Stomach (tissue), 9 donors: ENCODE data around the gene CLASP2. TPM values are rescaled to one million over a fixed set of nuclear protein-coding genes. Genes with fewer than 3 reads are reported as not detected.
A peak's percentile ranks its signal among the peaks of the same experiment; 100 is the strongest.

Experiments
- DNase-seq, 2 donors: peaks; one replicate each; pipeline versions ENCODE4 v3.0.0 to v3.0.0-alpha.2; 2013 to 2019
- H3K27ac ChIP-seq, 5 donors: fragments of 200-600 bp in 4 of 5; sonication (generic) in 4 of 5; one replicate each; pipeline ENCODE4 v1.5.1; 2013 to 2019; ENCODE audit warnings: mild to moderate bottlenecking in 1 of 5, moderate library complexity in 1 of 5
- H3K27me3 ChIP-seq, 3 donors: fragments of 200-600 bp; sonication (generic); one replicate each; pipeline ENCODE4 v1.5.1; 2017 to 2019; ENCODE audit warnings: mixed run types in 1 of 3
- H3K36me3 ChIP-seq, 4 donors: fragments of 200-600 bp; sonication (generic); 1 replicate in 3 of 4; 2 replicates in 1 of 4; pipeline ENCODE4 v1.5.1; 2016 to 2019
- H3K4me1 ChIP-seq, 4 donors: fragments of 200-600 bp; sonication (generic); one replicate each; pipeline ENCODE4 v1.5.1; 2016 to 2019
- H3K4me3 ChIP-seq, 4 donors: fragments of 200-600 bp; sonication (generic) in 3 of 4; one replicate each; pipeline ENCODE4 v1.5.1; 2016 to 2019; ENCODE audit warnings: mild to moderate bottlenecking in 1 of 4
- H3K9me3 ChIP-seq, 4 donors: fragments of 200-600 bp; sonication (generic); one replicate each; pipeline ENCODE4 v1.5.1; 2016 to 2019
- EP300 ChIP-seq: sonication (generic); formaldehyde crosslinking; IDR thresholded peaks from one replicate; pipeline ENCODE4 v1.6.1; 2017; ENCODE audit warnings: antibody characterized with exemption
- POLR2A ChIP-seq, 4 donors: fragments of 450-650 bp; IDR thresholded peaks; one replicate each; pipeline ENCODE4 v1.6.1; 2016; ENCODE audit warnings: antibody characterized with exemption in 4 of 4, control low read depth in 2 of 4, mild to moderate bottlenecking in 1 of 4, moderate library complexity in 1 of 4
- POLR2AphosphoS5 ChIP-seq, 3 donors: sonication (generic); formaldehyde crosslinking; IDR thresholded peaks; one replicate each; pipeline ENCODE4 v1.6.1; 2016; ENCODE audit warnings: antibody characterized with exemption in 3 of 3
- WGBS, 5 donors: extraction: QIAGEN DNeasy Blood & Tissue Kit in 3 of 5; methylation state at CpG; one replicate each; pipeline versions ENCODE4 v1.1.5 to v1.1.7; 2013 to 2018; 5-methylcytosine and 5-hydroxymethylcytosine counted together
- intact Hi-C: fragments of 100-400 bp; cut with DNase I; formaldehyde crosslinking; loops from one replicate; pipeline ENCODE4 v1.15.1; 2023; ENCODE audit warnings: low total_unique reads
- polyA plus RNA-seq, 3 donors: library from polyadenylated mRNA; stranded (reverse); fragments of 200-250 nt; gene quantifications; one replicate each; pipeline ENCODE4 v1.2.3, GENCODE V29; 2013
- total RNA-seq, 5 donors: library from RNA; depleted of rRNA; stranded (reverse); fragments of >200 nt; gene quantifications; one replicate each; pipeline versions ENCODE4 v1.1.0 to v1.2.3, GENCODE V29; 2014 to 2016
- TF ChIP-seq, protein P1 (sequence below), 7 experiments: fragments of 450-650 bp in 4 of 7; fragments of 200-600 bp in 3 of 7; sonication (generic) in 3 of 7; IDR thresholded peaks; one replicate each; pipeline ENCODE4 v1.5.1; 2016 to 2019; ENCODE audit warnings: antibody characterized with exemption in 7 of 7, control low read depth in 2 of 7, mild to moderate bottlenecking in 1 of 7
- donor health status: healthy with polysubstance abuse.
- donor health status: Bipolar disorder and iron deficiency.
- donor health status: healthy.

The CLASP2 gene
- total and polyA plus RNA-seq, 8 donors: 6.3 to 136 (median 44.1) TPM

DNA sequence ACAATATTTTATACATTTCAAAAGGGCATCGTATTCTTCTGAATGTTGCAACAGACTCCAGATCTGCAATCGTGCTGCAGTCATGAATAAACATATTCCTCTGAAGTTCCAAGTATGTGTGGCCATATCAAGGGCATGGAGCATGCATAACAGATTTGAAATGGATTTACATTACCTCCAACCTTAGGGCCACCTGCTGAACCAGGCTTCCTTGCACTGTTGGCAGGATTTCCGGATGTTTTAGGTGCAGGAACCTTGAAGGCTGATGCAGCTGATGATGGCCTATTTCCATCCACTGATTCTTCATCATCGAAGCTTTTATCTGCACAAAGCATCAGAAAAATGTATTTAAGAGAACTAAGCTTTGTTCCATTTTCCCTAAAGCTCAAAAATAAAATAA lies 73.5 kb downstream of the CLASP2 start:
- H3K4me1 ChIP-seq: peaks cover 0 to 20% (median 6%) of the 10 kb centered on the region in 4 donors
- TF ChIP-seq POLR2A (IDR thresholded peaks at IDR 0.05): no peak
- intact Hi-C loops: no loop called here
- peaks cover 0 to 15% (median 8%) of the 10 kb centered on the region in 4 donors for H3K36me3 ChIP-seq
- H3K27me3 ChIP-seq: no peaks in the 10 kb centered on the region
- DNase-seq: peak in 1 of 2 donors; percentile 10
- H3K4me3 ChIP-seq: peak overlapping the region in 1 of 4 donors; percentile 37
- 72 to 83% (median 80%) methylated on average over 4 of the region's 4 CpGs for WGBS, 5 donors
- no peak overlapping the region for H3K27ac ChIP-seq
- H3K9me3 ChIP-seq: no peaks in the 10 kb centered on the region

DNA sequence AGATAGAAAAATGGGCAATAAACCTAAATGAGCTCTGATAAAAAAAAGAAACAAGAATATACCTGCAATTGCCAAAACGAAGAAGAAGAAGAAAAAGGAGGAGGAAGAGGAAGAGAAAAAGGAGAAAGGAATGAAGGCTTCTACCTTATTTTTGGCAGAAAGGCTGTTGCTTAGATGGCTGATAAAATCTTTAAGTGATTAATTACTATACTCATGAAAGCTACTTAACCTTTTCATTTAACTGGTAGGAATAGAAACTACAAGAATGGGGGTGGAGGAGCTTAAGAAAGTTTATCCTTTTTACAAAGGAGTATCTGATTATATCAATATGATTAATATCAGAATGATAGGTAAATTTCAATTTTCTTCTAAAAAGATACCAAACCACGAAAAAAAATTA lies 75.2 kb downstream of the CLASP2 start:
- no peaks in the 10 kb centered on the region for H3K27me3 ChIP-seq
- WGBS, 5 donors: 75 to 87% (median 80%) methylated on average over 2 of the region's 2 CpGs
- peaks cover 0 to 19% (median 14%) of the 10 kb centered on the region in 4 donors for H3K36me3 ChIP-seq
- H3K4me3 ChIP-seq: no peak overlapping the region
- H3K9me3 ChIP-seq: no peaks in the 10 kb centered on the region
- intact Hi-C loops: no loop called here
- H3K4me1 ChIP-seq: peaks cover 0 to 17% (median 6%) of the 10 kb centered on the region in 4 donors
- TF ChIP-seq POLR2A (IDR thresholded peaks at IDR 0.05) (no peak), EP300 (no peak), POLR2AphosphoS5 (IDR thresholded peaks at IDR 0.05) (no peak)
- TF ChIP-seq, protein P1, sequence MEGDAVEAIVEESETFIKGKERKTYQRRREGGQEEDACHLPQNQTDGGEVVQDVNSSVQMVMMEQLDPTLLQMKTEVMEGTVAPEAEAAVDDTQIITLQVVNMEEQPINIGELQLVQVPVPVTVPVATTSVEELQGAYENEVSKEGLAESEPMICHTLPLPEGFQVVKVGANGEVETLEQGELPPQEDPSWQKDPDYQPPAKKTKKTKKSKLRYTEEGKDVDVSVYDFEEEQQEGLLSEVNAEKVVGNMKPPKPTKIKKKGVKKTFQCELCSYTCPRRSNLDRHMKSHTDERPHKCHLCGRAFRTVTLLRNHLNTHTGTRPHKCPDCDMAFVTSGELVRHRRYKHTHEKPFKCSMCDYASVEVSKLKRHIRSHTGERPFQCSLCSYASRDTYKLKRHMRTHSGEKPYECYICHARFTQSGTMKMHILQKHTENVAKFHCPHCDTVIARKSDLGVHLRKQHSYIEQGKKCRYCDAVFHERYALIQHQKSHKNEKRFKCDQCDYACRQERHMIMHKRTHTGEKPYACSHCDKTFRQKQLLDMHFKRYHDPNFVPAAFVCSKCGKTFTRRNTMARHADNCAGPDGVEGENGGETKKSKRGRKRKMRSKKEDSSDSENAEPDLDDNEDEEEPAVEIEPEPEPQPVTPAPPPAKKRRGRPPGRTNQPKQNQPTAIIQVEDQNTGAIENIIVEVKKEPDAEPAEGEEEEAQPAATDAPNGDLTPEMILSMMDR (IDR thresholded peaks at IDR 0.05): no peak
- DNase-seq: no peak
- no peak overlapping the region for H3K27ac ChIP-seq

DNA sequence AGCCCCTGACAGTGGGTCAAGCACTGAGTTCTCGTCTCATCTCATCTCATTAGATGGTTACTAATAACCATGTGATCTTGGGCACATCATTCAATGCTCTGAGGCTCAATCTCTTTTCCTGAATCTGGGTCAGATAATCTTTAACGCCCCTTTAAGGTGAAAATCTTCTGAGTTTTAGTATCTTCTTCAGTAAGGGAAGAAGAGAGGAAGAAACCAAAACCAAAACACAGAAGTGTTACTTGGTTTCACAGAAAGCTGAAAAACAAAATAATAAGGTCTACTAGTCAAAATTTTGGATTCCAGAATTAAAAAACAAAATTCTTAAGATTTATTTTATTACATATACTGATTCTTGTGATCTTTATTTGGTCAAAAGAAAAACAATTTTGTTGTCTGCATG lies 78.2 kb downstream of the CLASP2 start:
- TF ChIP-seq EP300 (no peak), POLR2A (IDR thresholded peaks at IDR 0.05) (no peak), POLR2AphosphoS5 (IDR thresholded peaks at IDR 0.05) (no peak)
- TF ChIP-seq, protein P1 (IDR thresholded peaks at IDR 0.05): no peak
- no peak for DNase-seq
- peaks cover 0 to 18% (median 8%) of the 10 kb centered on the region in 4 donors for H3K4me1 ChIP-seq
- H3K4me3 ChIP-seq: no peak overlapping the region
- intact Hi-C loops: loop anchor here (5.0 to 10.0 kb wide), 2 partner anchors 75 to 142 kb away; partner anchors contain the start of gene CLASP2
- H3K27me3 ChIP-seq: no peaks in the 10 kb centered on the region
- no peak overlapping the region for H3K27ac ChIP-seq
- peaks cover 0 to 21% (median 11%) of the 10 kb centered on the region in 4 donors for H3K36me3 ChIP-seq
- H3K9me3 ChIP-seq: no peaks in the 10 kb centered on the region
- 90 to 97% (median 92%) methylated on average over 2 of the region's 2 CpGs for WGBS, 5 donors

DNA sequence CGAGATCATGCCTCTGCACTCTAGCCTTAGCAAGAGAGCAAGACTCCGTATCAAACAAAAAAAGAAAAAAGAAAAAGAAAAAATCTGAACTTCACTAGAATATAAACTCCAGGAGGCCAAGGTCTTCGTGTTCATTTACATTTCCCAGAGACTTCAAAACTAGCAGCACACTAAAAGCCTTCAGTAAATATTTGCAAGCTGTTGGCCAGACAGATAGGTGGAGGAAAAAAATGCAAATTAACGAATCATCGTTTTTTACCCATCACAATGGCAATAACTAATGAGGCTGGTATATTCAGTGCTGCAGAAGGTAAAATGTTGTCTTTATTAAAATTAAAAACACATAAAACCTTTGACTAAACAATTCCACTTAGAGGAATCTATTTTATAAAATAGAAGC lies 80.6 kb downstream of the CLASP2 start:
- no peak overlapping the region for H3K4me3 ChIP-seq
- no peak for TF ChIP-seq EP300
- TF ChIP-seq, protein P1 (IDR thresholded peaks at IDR 0.05): no peak
- no peak for TF ChIP-seq POLR2A (IDR thresholded peaks at IDR 0.05)
- TF ChIP-seq POLR2AphosphoS5 (IDR thresholded peaks at IDR 0.05): no peak
- H3K9me3 ChIP-seq: no peaks in the 10 kb centered on the region
- H3K4me1 ChIP-seq: peaks cover 0 to 12% (median 5%) of the 10 kb centered on the region in 4 donors
- intact Hi-C loops: loop anchor here (5.0 to 10.0 kb wide), 2 partner anchors 77 to 145 kb away; partner anchors contain the start of gene CLASP2
- no peak overlapping the region for H3K27ac ChIP-seq
- H3K36me3 ChIP-seq: peaks cover 0 to 12% (median 4%) of the 10 kb centered on the region in 4 donors
- WGBS, 5 donors: 53 to 71% (median 59%) methylated on average over 5 of the region's 5 CpGs
- no peaks in the 10 kb centered on the region for H3K27me3 ChIP-seq
- DNase-seq: no peak
